CD14-positive monocyte (primary cell): Measurements from ENCODE around the gene VDAC2. TPM values are rescaled to one million over a fixed set of nuclear protein-coding genes. Genes with fewer than 3 reads are reported as not detected.

Experiments
- DNase-seq, 3 donors: peaks; one replicate each; pipeline ENCODE4 v3.0.0-alpha.2; 2011 to 2022
- H2AFZ ChIP-seq: 2 replicates; pipeline ENCODE4 v1.6.0; 2012; ENCODE audit warnings: mild to moderate bottlenecking, low read depth, low read length, inconsistent platforms; ENCODE audit not compliant: insufficient read depth, poor library complexity, severe bottlenecking
- H3K27ac ChIP-seq, 2 donors: 1 replicate in 1 of 2; 2 replicates in 1 of 2; pipeline ENCODE4 v1.5.1; 2012 to 2013; ENCODE audit warnings: low read length in 2 of 2, control low read depth in 1 of 2, inconsistent platforms in 1 of 2, low read depth in 1 of 2, mild to moderate bottlenecking in 1 of 2
- H3K27me3 ChIP-seq, 2 donors: one replicate each; pipeline versions ENCODE4 v1.6.0 to v1.6.1; 2011 to 2013; ENCODE audit warnings: low read length in 2 of 2; ENCODE audit not compliant: control insufficient read depth in 2 of 2, insufficient read depth in 2 of 2
- H3K36me3 ChIP-seq, 2 donors: replicated peaks in 1 of 2; 1 replicate in 1 of 2; 2 replicates in 1 of 2; pipeline versions ENCODE4 v1.5.1 to v1.6.1; 2012 to 2013; ENCODE audit warnings: low read length in 2 of 2, control low read depth in 1 of 2, inconsistent platforms in 1 of 2, mild to moderate bottlenecking in 1 of 2; ENCODE audit not compliant: insufficient read depth in 2 of 2, control insufficient read depth in 1 of 2
- H3K4me1 ChIP-seq, 2 donors: 1 replicate in 1 of 2; 2 replicates in 1 of 2; pipeline versions ENCODE4 v1.5.1 to v1.6.1; 2012 to 2013; ENCODE audit warnings: low read length in 2 of 2, control low read depth in 1 of 2, inconsistent platforms in 1 of 2, mild to moderate bottlenecking in 1 of 2, moderate library complexity in 1 of 2; ENCODE audit not compliant: insufficient read depth in 2 of 2, control insufficient read depth in 1 of 2
- H3K4me2 ChIP-seq: replicated peaks from 2 replicates; pipeline ENCODE3; 2012; ENCODE audit warnings: low read length, moderate library complexity, mild to moderate bottlenecking; ENCODE audit not compliant: poor library complexity, severe bottlenecking; ENCODE audit errors: extremely low read depth
- H3K4me3 ChIP-seq, 3 experiments: fragments of 200-600 bp in 1 of 3; sonication (generic) in 1 of 3; replicated peaks in 1 of 3; 1 replicate in 2 of 3; 2 replicates in 1 of 3; pipeline ENCODE4 v1.5.1; 2011 to 2013; ENCODE audit warnings: low read length in 3 of 3, mild to moderate bottlenecking in 3 of 3, control low read depth in 2 of 3, low read depth in 2 of 3, inconsistent platforms in 1 of 3, moderate library complexity in 1 of 3
- H3K79me2 ChIP-seq: 2 replicates; pipeline ENCODE4 v1.6.0; 2012; ENCODE audit warnings: mild to moderate bottlenecking, control low read depth, inconsistent platforms, low read length, moderate library complexity; ENCODE audit not compliant: insufficient read depth
- H3K9ac ChIP-seq: 2 replicates; pipeline ENCODE4 v1.6.0; 2017; ENCODE audit warnings: low read length, mild to moderate bottlenecking; ENCODE audit not compliant: insufficient read depth, poor library complexity, severe bottlenecking
- H3K9me3 ChIP-seq, 2 donors: replicated peaks in 1 of 2; 1 replicate in 1 of 2; 2 replicates in 1 of 2; pipeline versions ENCODE4 v1.5.1 to v1.6.1; 2012 to 2013; ENCODE audit warnings: low read length in 2 of 2, control low read depth in 1 of 2; ENCODE audit not compliant: control insufficient read depth in 1 of 2, insufficient read depth in 1 of 2
- H4K20me1 ChIP-seq: 2 replicates; pipeline ENCODE4 v1.6.0; 2012; ENCODE audit warnings: mild to moderate bottlenecking, low read length, control low read depth, moderate library complexity; ENCODE audit not compliant: insufficient read depth
- H3K27ac Mint-ChIP-seq, 7 donors: one replicate each; pipeline ENCODE4 v1.8.0; 2020; ENCODE audit warnings: mild to moderate bottlenecking in 7 of 7, mixed read lengths in 7 of 7, moderate library complexity in 6 of 7, inconsistent platforms in 2 of 7
- H3K27me3 Mint-ChIP-seq, 3 donors: one replicate each; pipeline ENCODE4 v1.8.0; 2021 to 2022; ENCODE audit warnings: low read depth in 3 of 3, mild to moderate bottlenecking in 3 of 3, mixed read lengths in 3 of 3, moderate library complexity in 3 of 3, inconsistent platforms in 1 of 3
- H3K36me3 Mint-ChIP-seq, 2 donors: one replicate each; pipeline ENCODE4 v1.8.0; 2020; ENCODE audit warnings: mixed read lengths in 2 of 2, inconsistent platforms in 1 of 2, mild to moderate bottlenecking in 1 of 2
- H3K4me1 Mint-ChIP-seq: one replicate; pipeline ENCODE4 v1.8.0; 2020; ENCODE audit warnings: mild to moderate bottlenecking, mixed read lengths
- H3K4me3 Mint-ChIP-seq, 2 donors: one replicate each; pipeline ENCODE4 v1.8.0; 2020; ENCODE audit warnings: mild to moderate bottlenecking in 2 of 2, mixed read lengths in 2 of 2, moderate library complexity in 1 of 2
- H3K9me3 Mint-ChIP-seq, 7 donors: one replicate each; pipeline ENCODE4 v1.8.0; 2020 to 2022; ENCODE audit warnings: mixed read lengths in 7 of 7, mild to moderate bottlenecking in 6 of 7, moderate library complexity in 6 of 7, inconsistent platforms in 2 of 7
- CTCF ChIP-seq: fragments of 200-600 bp; IDR thresholded peaks from one replicate; pipeline ENCODE4 v1.8.0; 2022; ENCODE audit warnings: antibody characterized with exemption, mild to moderate bottlenecking
- WGBS: methylation state at CpG from one replicate; pipeline ENCODE4 v1.1.5; 2013; ENCODE audit warnings: missing lambda C conversion rate; ENCODE audit not compliant: insufficient coverage; 5-methylcytosine and 5-hydroxymethylcytosine counted together
- intact Hi-C, 2 donors: fragments of 100-400 bp; cut with micrococcal nuclease; formaldehyde crosslinking; loops; one replicate each; pipeline versions ENCODE4 v1.15.0 to v1.15.1; 2023
- polyA plus RNA-seq, 3 donors: library from polyadenylated mRNA; depleted of rRNA in 1 of 3; unstranded in 2 of 3; stranded (reverse) in 1 of 3; fragments of 300-500 nt in 2 of 3; fragments of >200 nt in 1 of 3; fragmentation: Illumina TruSeq in 2 of 3; gene quantifications; 1 replicate in 2 of 3; 2 replicates in 1 of 3; pipeline ENCODE4 v1.2.3, GENCODE V29; 2012 to 2021

VDAC2 gene
- polyA plus RNA-seq, 3 donors, result 71.2 to 154 (median 139) TPM

- peaks cover 2 to 4% (median 3%) of the 10 kb centered on the region in 3 donors for H3K27me3 Mint-ChIP-seq
- H3K36me3 Mint-ChIP-seq, result no peaks in the 10 kb centered on the region
- no peaks in the 10 kb centered on the region for H3K36me3 ChIP-seq
- H3K4me3 ChIP-seq, result no peak overlapping the region
- H3K9me3 ChIP-seq, result peaks cover 0 to 3% of the 10 kb centered on the region in 2 donors
- no peaks in the 10 kb centered on the region for H3K4me1 Mint-ChIP-seq
- H3K27me3 ChIP-seq, result no peaks in the 10 kb centered on the region
- intact Hi-C loops, result no loop called here
- H3K4me3 Mint-ChIP-seq, result no peak overlapping the region
- H2AFZ ChIP-seq, result no peak overlapping the region
- no peak overlapping the region for H3K4me2 ChIP-seq
- H3K9ac ChIP-seq, result no peak overlapping the region
- no peak overlapping the region for H3K27ac ChIP-seq
- no peak overlapping the region for H3K27ac Mint-ChIP-seq
- no peaks in the 10 kb centered on the region for H3K79me2 ChIP-seq
- no peak for TF ChIP-seq CTCF
- peaks cover 0 to 11% (median 4%) of the 10 kb centered on the region in 7 donors for H3K9me3 Mint-ChIP-seq
- no peak for DNase-seq
- no peaks in the 10 kb centered on the region for H4K20me1 ChIP-seq
- no peaks in the 10 kb centered on the region for H3K4me1 ChIP-seq
- no CpG with 5 or more reads among the region's 3 CpGs for WGBS
Observed at GRCh38 chr10:75260990-75261389, 50.4 kb downstream of the VDAC2 start.

- intact Hi-C loops, result no loop called here
- H3K4me1 Mint-ChIP-seq, result no peaks in the 10 kb centered on the region
- no peak overlapping the region for H3K27ac Mint-ChIP-seq
- no peak for TF ChIP-seq CTCF
- H3K9me3 Mint-ChIP-seq, result peaks cover 0 to 11% (median 4%) of the 10 kb centered on the region in 7 donors
- H3K36me3 Mint-ChIP-seq, result no peaks in the 10 kb centered on the region
- Histone ChIP-seq H3K4me2 (no peak overlapping the region), H3K9ac (no peak overlapping the region), H3K9me3 (no peaks in the 10 kb centered on the region), H3K4me1 (no peaks in the 10 kb centered on the region), H3K36me3 (no peaks in the 10 kb centered on the region), H3K27ac (no peak overlapping the region), H3K79me2 (no peaks in the 10 kb centered on the region), H3K27me3 (no peaks in the 10 kb centered on the region), H2AFZ (no peak overlapping the region), H3K4me3 (no peak overlapping the region), H4K20me1 (no peaks in the 10 kb centered on the region)
- H3K27me3 Mint-ChIP-seq, result peaks cover 1 to 6% (median 3%) of the 10 kb centered on the region in 3 donors
- H3K4me3 Mint-ChIP-seq, result no peak overlapping the region
- WGBS, result 94% methylated on average over 14 of the region's 25 CpGs
- DNase-seq, result no peak
Observed at GRCh38 chr10:75261813-75262705, 51.5 kb downstream of the VDAC2 start.
